ENCODE results near the gene RCAN1.
"Not testable (repeated sequence)": the region's sequence is repeated elsewhere in the genome, so short reads cannot be mapped to it uniquely, and the experiment has no call there.

Gene RCAN1

GRCh38 chr21:34514576-34515115, 100.3 kb downstream of the RCAN1 start:
- no peak for DNase-seq (ENCODE audit: low spot score)

- no peak for DNase-seq (ENCODE audit: low spot score)
Observed at GRCh38 chr21:34513129-34513675, 101.7 kb downstream of the RCAN1 start.

GRCh38 chr21:34511787-34512455, 103.0 kb downstream of the RCAN1 start, which contains the start of gene KCNE1:
Gene KCNE1, minus strand, starts transcription at chr21:34512210. Its CDS starts 62,576 bp downstream, at chr21:34449634.
- DNase-seq (ENCODE audit: low spot score), result no peak

- no peak for DNase-seq (ENCODE audit: low spot score)
Observed at GRCh38 chr21:34511181-34511580, 103.7 kb downstream of the RCAN1 start.

GRCh38 chr21:34510148-34511142, 104.5 kb downstream of the RCAN1 start:
- no peak for DNase-seq (ENCODE audit: low spot score)

- DNase-seq (ENCODE audit: low spot score), result no peak
Observed at GRCh38 chr21:34509151-34509550, 105.8 kb downstream of the RCAN1 start.

GRCh38 chr21:34504595-34504994, 110.3 kb downstream of the RCAN1 start:
- DNase-seq (ENCODE audit: low spot score), result no peak

GRCh38 chr21:34502480-34503106, 112.3 kb downstream of the RCAN1 start:
- no peak for DNase-seq (ENCODE audit: low spot score)

GRCh38 chr21:34501716-34502115, 113.2 kb downstream of the RCAN1 start:
- DNase-seq (ENCODE audit: low spot score), result no peak

- DNase-seq (ENCODE audit: low spot score), result no peak
Observed at GRCh38 chr21:34500191-34500590, 114.7 kb downstream of the RCAN1 start.

GRCh38 chr21:34499116-34499515, 115.8 kb downstream of the RCAN1 start:
- no peak for DNase-seq (ENCODE audit: low spot score)

- DNase-seq (ENCODE audit: low spot score), result no peak
Observed at GRCh38 chr21:34498623-34499022, 116.3 kb downstream of the RCAN1 start.

- not testable (repeated sequence) for DNase-seq (ENCODE audit: low spot score)
Observed at GRCh38 chr21:34483854-34484253, 131.1 kb downstream of the RCAN1 start.

- DNase-seq (ENCODE audit: low spot score), result not testable (repeated sequence)
Observed at GRCh38 chr21:34483435-34483834, 131.5 kb downstream of the RCAN1 start.

- DNase-seq (ENCODE audit: low spot score), result not testable (repeated sequence)
Observed at GRCh38 chr21:34467333-34467732, 147.6 kb downstream of the RCAN1 start.
